ENCODE measurements around the gene MMP24.

DNA sequence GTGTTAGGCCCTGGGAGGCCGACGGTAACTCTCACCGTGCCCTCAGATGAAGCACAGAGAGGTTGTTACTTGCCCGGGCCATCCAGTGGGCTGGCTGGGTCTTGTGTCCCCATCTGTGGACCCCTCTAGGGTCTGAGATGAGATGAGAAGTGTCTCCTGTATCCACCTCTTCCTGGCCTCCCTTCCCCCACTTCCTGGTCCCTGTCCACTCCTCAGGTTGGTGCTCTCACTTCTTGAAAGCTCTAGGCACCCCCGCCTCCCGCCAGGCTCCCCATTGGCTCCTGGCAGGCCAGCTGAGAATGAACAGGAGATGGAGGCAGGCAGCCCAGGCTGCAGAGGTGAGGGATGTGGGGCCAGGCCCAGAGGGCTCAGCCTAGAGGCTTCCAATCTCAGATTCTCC is 49.9 kb downstream of the MMP24 start:
- TF ChIP-seq, protein P1, sequence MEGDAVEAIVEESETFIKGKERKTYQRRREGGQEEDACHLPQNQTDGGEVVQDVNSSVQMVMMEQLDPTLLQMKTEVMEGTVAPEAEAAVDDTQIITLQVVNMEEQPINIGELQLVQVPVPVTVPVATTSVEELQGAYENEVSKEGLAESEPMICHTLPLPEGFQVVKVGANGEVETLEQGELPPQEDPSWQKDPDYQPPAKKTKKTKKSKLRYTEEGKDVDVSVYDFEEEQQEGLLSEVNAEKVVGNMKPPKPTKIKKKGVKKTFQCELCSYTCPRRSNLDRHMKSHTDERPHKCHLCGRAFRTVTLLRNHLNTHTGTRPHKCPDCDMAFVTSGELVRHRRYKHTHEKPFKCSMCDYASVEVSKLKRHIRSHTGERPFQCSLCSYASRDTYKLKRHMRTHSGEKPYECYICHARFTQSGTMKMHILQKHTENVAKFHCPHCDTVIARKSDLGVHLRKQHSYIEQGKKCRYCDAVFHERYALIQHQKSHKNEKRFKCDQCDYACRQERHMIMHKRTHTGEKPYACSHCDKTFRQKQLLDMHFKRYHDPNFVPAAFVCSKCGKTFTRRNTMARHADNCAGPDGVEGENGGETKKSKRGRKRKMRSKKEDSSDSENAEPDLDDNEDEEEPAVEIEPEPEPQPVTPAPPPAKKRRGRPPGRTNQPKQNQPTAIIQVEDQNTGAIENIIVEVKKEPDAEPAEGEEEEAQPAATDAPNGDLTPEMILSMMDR (IDR thresholded peaks at IDR 0.05; ENCODE audit: insufficient read depth, low read depth, low read length): no peak
- no peak for TF ChIP-seq EZH2 (IDR thresholded peaks at IDR 0.05; ENCODE audit: insufficient read depth, low read length)
